GM21423 (cell line): ENCODE results near the gene YPEL1.
"Not testable (repeated sequence)": the region's sequence is repeated elsewhere in the genome, so short reads cannot be mapped to it uniquely, and the experiment has no call there.

Experiments
- ATAC-seq: cut with Tn5 transposase; IDR thresholded peaks from one replicate; pipeline ENCODE4 v1.9.1; 2021; ENCODE audit warnings: mild to moderate bottlenecking, moderate library complexity; ENCODE audit not compliant: unreplicated experiment

The YPEL1 gene

GRCh38 chr22:21686193-21686608 is 49.4 kb downstream of the YPEL1 start:
- ATAC-seq = no peak

- ATAC-seq = no peak
Observed at GRCh38 chr22:21685164-21685513, 50.5 kb downstream of the YPEL1 start.

- ATAC-seq = no peak
Observed at GRCh38 chr22:21684492-21685163, 51.0 kb downstream of the YPEL1 start.

GRCh38 chr22:21683401-21683811 is 52.2 kb downstream of the YPEL1 start:
- no peak for ATAC-seq

GRCh38 chr22:21682385-21683175 is 53.0 kb downstream of the YPEL1 start:
- no peak for ATAC-seq

- ATAC-seq = no peak
Observed at GRCh38 chr22:21681566-21682370, 53.8 kb downstream of the YPEL1 start.

GRCh38 chr22:21680830-21681565 is 54.6 kb downstream of the YPEL1 start:
- ATAC-seq = no peak

- ATAC-seq = no peak
Observed at GRCh38 chr22:21679383-21679782, 56.2 kb downstream of the YPEL1 start.

GRCh38 chr22:21678842-21679241 is 56.8 kb downstream of the YPEL1 start:
- not testable (repeated sequence) for ATAC-seq

- ATAC-seq = no peak
Observed at GRCh38 chr22:21677606-21678443, 57.8 kb downstream of the YPEL1 start.

- no peak for ATAC-seq
Observed at GRCh38 chr22:21674638-21675245, 60.9 kb downstream of the YPEL1 start.

- ATAC-seq = no peak
Observed at GRCh38 chr22:21673534-21674321, 61.9 kb downstream of the YPEL1 start.

GRCh38 chr22:21672107-21672629 is 63.4 kb downstream of the YPEL1 start:
- no peak for ATAC-seq

- ATAC-seq = no peak
Observed at GRCh38 chr22:21669026-21669425, 66.6 kb downstream of the YPEL1 start.

GRCh38 chr22:21666786-21667185 is 68.8 kb downstream of the YPEL1 start:
- no peak for ATAC-seq

- no peak for ATAC-seq
Observed at GRCh38 chr22:21665047-21665851, 70.3 kb downstream of the YPEL1 start.

GRCh38 chr22:21663738-21664137 is 71.9 kb downstream of the YPEL1 start:
- no peak for ATAC-seq

GRCh38 chr22:21661991-21662390 is 73.6 kb downstream of the YPEL1 start:
- no peak for ATAC-seq
